DND-41 (cell line): Measurements from ENCODE around the gene CCDC150.

ENCODE experiments used
- EZH2 ChIP-seq: IDR thresholded peaks from 3 replicates; pipeline ENCODE4 v1.6.1; 2012; ENCODE audit warnings: borderline replicate concordance, low read depth, mild to moderate bottlenecking, moderate library complexity, low read length, inconsistent platforms; ENCODE audit not compliant: severe bottlenecking
- TF ChIP-seq, protein P1 (sequence below): IDR thresholded peaks from 2 replicates; pipeline ENCODE4 v1.5.1; 2012; ENCODE audit warnings: borderline replicate concordance, low read length, moderate library complexity, mild to moderate bottlenecking; ENCODE audit not compliant: poor library complexity, severe bottlenecking; ENCODE audit errors: extremely low read depth

DNA sequence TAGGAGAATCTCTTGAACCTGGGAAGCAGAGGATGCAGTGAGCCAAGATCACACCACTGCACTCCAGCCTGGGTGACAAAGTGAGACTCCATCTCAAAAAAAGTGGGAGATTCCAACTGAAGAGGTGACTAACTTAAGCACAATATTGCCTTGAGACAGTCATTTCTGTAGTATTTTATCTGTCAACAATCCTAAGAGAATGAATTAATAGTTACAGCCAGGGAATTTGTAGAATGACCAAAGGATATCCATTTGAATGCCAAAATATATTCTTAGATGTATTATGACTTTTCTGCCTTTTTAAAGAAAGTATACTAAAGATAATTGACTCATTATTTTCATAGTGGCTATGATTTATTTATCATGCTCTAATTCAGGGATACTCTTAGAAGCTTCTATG is 40.7 kb upstream of the CCDC150 start:
- TF ChIP-seq, protein P1, sequence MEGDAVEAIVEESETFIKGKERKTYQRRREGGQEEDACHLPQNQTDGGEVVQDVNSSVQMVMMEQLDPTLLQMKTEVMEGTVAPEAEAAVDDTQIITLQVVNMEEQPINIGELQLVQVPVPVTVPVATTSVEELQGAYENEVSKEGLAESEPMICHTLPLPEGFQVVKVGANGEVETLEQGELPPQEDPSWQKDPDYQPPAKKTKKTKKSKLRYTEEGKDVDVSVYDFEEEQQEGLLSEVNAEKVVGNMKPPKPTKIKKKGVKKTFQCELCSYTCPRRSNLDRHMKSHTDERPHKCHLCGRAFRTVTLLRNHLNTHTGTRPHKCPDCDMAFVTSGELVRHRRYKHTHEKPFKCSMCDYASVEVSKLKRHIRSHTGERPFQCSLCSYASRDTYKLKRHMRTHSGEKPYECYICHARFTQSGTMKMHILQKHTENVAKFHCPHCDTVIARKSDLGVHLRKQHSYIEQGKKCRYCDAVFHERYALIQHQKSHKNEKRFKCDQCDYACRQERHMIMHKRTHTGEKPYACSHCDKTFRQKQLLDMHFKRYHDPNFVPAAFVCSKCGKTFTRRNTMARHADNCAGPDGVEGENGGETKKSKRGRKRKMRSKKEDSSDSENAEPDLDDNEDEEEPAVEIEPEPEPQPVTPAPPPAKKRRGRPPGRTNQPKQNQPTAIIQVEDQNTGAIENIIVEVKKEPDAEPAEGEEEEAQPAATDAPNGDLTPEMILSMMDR: no peak
- no peak for TF ChIP-seq EZH2
